HG02885 (cell line): ENCODE data around the gene FILIP1.
A peak's percentile ranks its signal among the peaks of the same experiment; 100 is the strongest.

Experiments used
- ATAC-seq: cut with Tn5 transposase; IDR thresholded peaks from one replicate; pipeline ENCODE4 v1.9.1; 2021; ENCODE audit warnings: mild to moderate bottlenecking; ENCODE audit not compliant: unreplicated experiment, poor library complexity

FILIP1 gene

GRCh38 chr6:75393806-75394205 lies 99.8 kb downstream of the FILIP1 start:
- ATAC-seq = no peak

DNA sequence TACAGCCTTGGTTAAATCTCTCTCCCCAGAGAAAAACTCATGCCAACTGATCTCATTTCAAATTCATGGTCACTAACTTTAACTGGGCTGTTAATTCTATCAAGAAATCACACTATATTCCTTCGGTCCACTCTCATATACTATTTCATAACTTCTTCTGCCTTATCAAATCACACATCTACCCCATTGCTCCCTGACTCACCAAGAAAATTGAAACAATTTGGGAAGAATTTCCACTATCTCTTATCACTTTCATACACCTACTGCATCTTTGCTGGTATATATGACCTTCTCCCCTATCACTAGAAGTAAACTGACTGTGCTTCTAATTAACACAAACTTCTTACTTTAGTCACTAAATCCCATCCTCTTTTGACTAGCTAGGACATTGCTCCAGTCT lies 102.3 kb downstream of the FILIP1 start:
- ATAC-seq = no peak

- no peak for ATAC-seq
Observed at GRCh38 chr6:75386050-75386770, 107.4 kb downstream of the FILIP1 start.

- no peak for ATAC-seq
Observed at GRCh38 chr6:75384116-75384515, 109.5 kb downstream of the FILIP1 start.

GRCh38 chr6:75382634-75382900 lies 111.0 kb downstream of the FILIP1 start:
- ATAC-seq = no peak

- no peak for ATAC-seq
Observed at GRCh38 chr6:75381877-75382633, 111.5 kb downstream of the FILIP1 start.

DNA sequence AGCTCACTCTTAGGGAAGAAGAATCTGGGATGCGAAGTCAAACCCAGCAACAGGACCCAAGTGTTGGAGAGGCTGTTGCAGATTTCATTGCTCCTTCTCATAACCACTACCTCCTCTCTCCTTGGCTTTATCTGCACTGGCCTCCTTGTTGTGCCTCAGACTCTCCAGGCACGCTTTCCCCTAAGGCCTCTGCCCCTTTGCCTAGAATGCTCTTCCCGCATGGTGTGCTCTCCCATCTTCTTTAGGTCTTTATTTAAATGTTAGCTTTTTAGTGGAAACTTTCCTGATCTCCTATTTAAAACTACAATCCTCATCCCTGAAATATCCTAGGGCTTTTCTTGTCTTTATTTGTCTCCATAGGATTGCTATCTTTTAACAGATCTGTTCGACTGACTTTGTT lies 114.1 kb downstream of the FILIP1 start:
- ATAC-seq = no peak

- no peak for ATAC-seq
Observed at GRCh38 chr6:75378101-75378500, 115.5 kb downstream of the FILIP1 start.

GRCh38 chr6:75377386-75377785 lies 116.2 kb downstream of the FILIP1 start:
- no peak for ATAC-seq

GRCh38 chr6:75376347-75377024 lies 117.1 kb downstream of the FILIP1 start:
- ATAC-seq = no peak

GRCh38 chr6:75374961-75375400 lies 118.6 kb downstream of the FILIP1 start:
- ATAC-seq = no peak

GRCh38 chr6:75372884-75373283 lies 120.7 kb downstream of the FILIP1 start:
- ATAC-seq = no peak

DNA sequence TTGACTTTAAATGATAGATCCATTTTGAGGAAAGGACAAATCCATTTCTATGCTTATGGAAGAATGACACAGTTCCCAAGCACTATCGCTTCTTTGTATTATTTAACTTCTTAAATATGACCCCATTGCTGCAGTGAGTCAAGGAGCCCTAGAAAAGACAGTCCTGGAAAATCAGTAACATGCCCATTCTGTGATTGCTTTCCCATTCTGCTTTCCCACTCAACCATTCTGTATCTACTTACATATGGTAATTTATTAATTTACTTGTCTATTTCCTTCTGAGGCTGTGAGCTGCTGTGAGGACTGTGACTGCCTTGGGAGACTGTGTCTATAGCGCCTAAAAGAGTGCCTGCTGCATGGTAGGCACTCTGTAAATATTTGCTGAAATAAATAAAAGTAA lies 123.6 kb downstream of the FILIP1 start:
- ATAC-seq = no peak

- ATAC-seq = no peak
Observed at GRCh38 chr6:75368864-75369402, 124.7 kb downstream of the FILIP1 start.

GRCh38 chr6:75368151-75368779 lies 125.3 kb downstream of the FILIP1 start:
- peak; percentile 39 for ATAC-seq

DNA sequence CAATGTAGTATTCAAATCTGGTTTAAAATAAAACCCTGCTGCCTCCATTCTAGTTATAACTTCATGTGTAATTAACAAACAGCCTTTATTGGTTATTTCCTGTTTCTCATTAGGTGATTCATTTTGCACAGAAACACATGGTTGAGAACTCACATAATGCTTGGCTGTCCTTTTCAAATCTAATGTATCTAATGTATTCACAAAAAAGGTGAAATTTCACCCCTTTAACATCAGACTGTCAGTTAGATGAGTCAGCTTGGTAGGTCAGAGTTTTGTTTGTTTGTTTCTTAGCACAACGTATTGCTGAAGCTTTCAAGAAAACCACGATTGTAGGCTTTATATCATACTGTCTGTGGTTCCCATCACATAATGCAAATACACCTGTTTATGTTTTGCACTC lies 130.3 kb downstream of the FILIP1 start:
- peak; percentile 42 for ATAC-seq

DNA sequence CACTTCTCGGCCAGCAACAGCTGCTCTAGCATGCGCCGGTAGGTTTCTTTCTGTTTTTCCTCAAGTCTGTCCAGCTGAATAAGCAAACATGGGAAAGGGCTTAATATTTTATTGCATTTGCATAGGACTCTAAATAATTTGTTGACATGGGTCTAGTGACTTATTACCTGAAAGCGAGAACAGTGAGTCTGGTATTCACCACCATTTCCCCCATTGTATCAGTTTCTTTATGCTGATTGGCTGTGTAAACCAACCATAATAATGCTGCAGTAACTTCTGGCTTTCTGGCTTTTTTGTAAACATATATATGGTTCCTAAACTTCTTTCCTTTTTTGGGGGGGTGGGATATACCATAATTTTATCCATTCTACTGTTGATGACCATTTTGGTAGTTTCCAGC lies 140.0 kb downstream of the FILIP1 start:
- no peak for ATAC-seq

DNA sequence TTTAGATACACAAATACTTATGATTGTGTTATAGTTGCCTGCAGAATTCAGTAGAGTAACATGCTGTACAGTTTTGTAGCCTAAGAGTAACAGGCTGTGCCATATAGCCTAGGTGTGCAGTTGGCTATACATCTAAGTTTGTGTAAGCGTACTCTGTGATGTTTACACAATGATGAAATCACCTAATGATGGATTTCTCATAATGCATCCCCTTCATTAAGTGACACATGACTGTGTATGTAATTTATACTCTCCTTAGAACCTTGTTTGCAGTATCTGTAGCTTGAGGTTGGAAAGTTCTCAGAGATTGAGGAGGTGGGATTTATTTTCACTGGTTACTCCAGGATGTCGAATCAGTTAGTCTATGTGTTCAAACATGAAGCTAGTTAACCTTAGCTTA lies 142.0 kb downstream of the FILIP1 start:
- no peak for ATAC-seq

DNA sequence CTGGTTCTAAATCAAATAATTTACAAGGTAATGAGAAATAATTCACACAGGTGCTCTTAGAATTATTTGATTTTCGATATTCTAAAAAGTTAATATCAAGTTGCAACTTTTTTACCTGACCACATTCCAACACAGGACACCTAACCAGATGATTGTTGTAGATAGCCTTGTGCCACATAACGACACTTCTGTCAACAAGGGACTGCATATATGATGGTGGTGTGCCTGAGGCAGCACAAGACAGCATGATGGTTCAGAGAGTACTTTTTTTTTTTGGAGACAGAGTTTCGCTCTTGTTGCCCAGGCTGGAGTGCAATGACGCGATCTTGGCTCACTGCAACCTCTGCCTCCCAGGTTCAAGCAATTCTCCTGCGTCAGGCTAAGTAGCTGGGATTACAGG lies 142.8 kb downstream of the FILIP1 start:
- ATAC-seq = no peak

GRCh38 chr6:75350156-75350555 lies 143.4 kb downstream of the FILIP1 start:
- ATAC-seq = no peak
